Astrocyte (in vitro differentiated cells and primary cell): Measurements from ENCODE around the gene PTAFR.

ENCODE experiments used
- CTCF ChIP-seq: IDR thresholded peaks from 2 replicates; pipeline ENCODE4 v1.5.1; 2011; ENCODE audit warnings: low read depth, mild to moderate bottlenecking, inconsistent platforms, low read length, moderate library complexity; ENCODE audit not compliant: insufficient read depth
- EZH2 ChIP-seq: IDR thresholded peaks from 2 replicates; pipeline ENCODE4 v1.6.1; 2012; ENCODE audit warnings: mild to moderate bottlenecking, low read length, inconsistent platforms; ENCODE audit not compliant: insufficient read depth

DNA sequence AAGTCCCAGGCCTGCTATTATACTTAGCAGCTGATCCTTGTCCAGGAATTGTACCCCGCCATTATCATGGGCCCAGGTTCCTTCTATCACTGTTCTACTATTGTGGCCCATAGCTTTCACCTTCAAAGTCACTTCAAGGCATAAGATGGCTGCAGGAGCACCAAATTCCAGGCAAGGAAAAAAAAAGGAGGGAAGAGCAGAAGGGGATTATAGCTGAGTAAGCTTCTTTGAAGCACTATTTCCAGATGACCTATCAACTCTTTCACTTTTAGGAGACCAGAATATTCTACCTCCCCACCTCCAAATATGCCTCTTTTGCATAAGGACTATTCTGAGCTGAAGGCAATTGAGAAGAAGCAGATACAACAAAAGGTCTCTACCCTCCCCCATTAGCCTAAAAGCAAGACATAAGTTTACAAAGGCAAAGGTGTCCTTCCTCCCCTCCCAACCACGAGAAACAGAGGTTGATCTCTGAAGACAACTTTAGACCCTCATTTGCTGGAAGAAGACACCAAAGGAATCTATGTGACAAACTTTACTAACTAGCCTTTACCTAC lies 41.8 kb downstream of the PTAFR start:
- no peak for TF ChIP-seq CTCF
- no peak for TF ChIP-seq EZH2
